ENCODE measurements around the gene TLK1.
"Not testable (repeated sequence)": the region's sequence is repeated elsewhere in the genome, so short reads cannot be mapped to it uniquely, and the experiment has no call there.

Gene TLK1

DNA sequence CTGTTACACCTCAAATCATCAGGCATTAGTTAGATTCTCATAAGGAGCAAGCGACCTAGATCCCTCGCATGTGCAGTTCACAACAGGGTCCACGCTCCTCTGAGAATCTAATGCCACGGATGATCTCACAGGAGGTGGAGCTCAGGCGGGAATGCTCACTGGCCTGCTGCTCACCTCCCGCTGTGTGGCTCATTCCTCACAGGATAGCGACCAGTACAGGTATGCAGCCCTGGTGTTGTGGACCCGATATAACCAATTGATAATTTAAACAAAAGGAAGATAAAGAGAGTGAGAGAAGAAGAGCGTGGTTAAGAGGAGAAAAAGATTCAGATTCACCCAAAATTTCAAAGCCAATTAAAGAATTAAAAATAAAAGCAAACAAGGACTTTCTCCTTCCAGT lies 20.8 kb downstream of the TLK1 start:
- DNase-seq = no peak

DNA sequence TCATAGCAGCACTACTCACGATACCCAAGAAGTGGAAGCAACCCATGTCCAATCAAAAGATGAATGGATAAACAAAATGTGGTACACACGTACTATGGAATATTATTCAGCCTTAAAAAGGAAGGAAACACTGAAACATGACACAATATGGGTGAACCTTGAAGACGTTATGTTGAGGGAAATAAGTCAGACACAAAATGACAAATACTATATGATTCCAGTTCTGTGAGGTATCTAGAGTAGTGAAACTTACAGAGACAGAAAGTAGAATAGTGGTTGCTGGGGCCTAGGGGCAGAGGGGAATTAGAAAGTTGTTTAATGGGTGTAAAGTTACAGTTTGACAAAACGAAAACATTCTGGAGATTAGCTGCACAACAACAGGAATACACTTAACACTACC lies 24.7 kb downstream of the TLK1 start:
- no peak for DNase-seq

DNA sequence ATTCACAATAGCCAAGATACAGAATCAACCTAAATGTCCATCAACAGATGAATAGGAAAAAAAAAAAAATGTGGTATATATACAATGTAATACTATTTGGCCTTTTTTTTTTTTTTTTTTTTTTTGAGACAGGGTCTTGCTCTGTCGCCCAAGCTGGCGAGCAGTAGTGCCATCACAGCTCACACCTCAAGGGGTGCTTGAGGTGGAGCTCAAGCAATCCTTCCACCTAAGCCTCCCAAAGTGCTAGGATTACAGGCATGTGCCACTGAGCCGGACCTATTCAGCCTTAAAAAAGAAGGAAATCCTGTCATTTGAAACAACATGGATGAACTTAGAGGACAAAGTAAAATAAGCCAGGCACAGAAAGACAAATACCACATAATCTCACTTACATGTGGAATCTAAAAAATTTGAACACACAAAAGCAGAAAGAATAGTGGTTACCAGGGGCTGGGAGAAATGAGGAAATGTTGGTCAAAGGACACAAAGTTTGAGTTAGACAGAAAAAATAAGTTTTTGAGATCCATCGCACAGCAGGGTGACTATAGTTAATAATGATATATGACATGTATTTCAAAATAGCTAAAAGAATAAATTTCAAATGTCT lies 26.0 kb downstream of the TLK1 start:
- peak in 1 of 2 experiments; percentile 23 for DNase-seq

DNA sequence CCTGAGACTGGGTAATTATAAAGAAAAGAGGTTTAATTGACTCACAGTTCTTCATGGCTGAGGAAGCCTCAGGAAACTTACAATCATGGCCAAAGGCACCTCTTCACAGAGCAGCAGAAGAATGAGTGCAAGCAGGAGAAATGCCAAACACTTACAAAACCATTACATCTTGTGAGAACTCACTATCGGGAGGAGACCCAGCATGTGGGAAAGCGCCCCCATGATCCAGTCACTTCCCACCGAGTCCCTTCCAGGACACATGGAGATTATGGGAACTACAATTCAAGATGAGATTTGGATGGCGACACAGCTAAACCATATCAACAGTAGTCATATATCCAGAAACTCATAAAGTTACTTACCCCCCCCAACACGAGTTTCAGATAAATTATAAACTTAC lies 28.6 kb downstream of the TLK1 start:
- no peak for DNase-seq

DNA sequence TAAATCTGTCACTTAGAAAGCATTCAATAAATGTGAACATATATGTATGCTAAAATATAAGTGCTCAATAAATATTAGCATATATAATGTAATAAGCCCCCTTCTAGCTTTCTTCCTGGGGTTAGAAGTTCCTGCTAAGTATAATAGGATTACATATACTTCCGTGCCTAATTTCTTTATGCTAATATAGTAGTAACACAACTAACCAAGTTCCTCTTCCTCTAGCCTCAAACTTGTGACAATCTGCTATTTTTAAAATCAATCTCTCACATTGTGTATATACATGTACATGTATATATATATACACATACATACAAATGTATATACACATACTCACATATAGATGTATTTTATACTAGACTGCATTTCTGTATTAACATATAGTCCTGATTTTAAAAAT lies 32.2 kb downstream of the TLK1 start:
- peak; percentile 49 to 59 for DNase-seq

DNA sequence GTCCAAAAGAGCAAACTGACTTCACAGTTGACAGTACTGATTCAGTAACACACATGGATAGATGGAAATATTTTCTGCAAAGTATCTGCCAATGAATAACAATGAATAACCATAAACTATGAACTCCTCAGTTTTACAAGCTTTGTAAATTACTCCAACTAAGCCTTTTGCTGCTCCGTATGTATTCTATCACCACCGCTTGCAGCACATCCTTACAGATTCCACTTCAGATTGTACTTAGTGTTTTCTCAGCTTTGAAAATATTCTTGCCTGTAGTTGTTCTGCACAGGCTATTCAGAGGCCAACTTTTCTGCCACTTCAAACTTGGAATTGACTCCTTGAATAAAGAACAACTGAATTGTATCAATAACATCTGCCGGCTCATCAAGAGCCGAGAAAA lies 36.2 kb downstream of the TLK1 start:
- DNase-seq = no peak

DNA sequence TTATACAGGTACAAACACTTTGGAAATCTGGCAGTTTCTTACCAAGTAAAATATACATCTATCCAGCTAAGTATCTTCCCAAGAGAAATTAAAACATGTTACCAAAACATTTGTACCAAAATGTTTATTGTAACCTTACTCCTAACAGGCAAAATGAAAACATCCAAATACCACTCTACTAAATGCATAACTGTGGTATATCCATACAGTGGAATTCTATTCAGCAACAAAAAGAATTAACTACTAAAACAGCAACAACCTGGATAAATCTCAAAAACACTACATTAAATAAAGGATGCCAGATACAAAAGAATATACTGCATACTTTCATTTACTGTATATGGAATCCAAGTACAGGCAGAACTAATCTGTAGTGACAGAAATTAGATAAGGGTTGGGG lies 51.1 kb downstream of the TLK1 start:
- DNase-seq = no peak

DNA sequence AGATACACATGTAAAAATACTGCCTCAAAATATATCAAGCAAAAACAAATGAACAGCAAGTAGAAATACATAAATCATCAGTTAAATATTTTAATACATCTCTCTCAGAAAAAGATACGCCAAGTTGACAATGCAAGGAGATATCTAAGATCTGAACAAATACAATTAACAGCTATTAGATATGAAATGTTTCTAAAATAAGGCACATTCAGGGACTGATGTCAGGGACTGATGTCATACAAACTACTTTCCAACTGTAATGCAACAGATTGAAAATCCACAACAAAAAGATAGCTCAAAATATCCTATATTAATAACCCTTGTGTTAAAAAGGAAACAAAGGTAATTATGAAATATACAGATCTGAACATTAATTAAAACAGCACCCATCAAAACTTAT lies 51.7 kb downstream of the TLK1 start:
- no peak for DNase-seq

DNA sequence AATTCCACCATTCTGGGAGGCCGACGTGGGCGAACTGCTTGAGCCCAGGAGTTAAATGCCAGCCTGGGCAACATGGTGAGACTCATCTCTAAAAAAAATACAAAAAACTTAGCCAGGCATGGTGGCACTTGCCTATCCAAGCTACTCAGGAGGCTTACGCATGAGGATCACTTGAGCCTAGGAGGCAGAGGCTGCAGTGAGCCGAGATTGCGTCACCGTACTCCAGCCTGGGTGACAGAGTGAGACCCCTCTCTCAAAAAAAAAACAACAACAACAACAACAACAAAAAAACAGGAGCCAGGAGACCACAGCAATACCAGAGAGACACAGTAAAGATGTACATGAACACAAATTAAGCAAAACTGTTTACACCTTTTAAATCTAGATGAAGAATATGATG lies 52.9 kb downstream of the TLK1 start:
- no peak for DNase-seq

DNA sequence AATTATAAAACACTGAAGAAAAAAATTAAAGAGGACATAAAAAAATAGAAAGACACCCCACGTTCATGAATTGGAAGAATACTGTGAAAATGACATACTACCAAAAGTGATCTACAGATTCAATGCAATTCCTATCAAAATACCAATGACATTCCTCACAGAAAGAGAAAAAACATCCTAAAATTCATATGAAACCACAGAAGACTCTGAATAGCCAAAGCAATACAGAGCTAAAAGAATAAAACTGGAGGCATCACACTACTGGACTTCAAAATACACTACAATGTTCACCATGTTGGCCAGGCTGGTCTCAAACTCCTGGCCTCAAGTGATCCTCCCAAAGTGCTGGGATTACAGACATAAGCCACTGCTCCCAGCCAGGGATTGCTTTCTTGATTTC lies 56.3 kb downstream of the TLK1 start:
- no peak for DNase-seq

DNA sequence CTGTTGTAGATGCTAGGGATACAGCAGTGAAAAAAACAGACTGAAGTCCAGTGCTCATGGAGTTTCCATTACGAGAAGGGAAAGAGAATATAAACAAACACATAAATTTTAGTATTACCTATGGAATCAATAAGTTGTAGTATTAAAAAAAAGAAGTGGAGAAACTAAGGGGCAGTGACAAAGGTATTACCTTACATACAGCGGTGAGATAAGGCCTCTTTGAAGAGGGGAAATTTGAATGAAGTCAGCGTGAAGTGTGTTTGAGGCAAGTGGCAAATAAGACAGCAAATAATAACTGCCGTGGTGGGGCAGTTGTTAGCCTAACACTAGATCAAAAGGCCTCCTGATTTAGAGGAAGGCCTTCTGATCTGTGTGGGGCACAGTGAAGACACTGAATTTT lies 57.9 kb downstream of the TLK1 start:
- no peak for DNase-seq

DNA sequence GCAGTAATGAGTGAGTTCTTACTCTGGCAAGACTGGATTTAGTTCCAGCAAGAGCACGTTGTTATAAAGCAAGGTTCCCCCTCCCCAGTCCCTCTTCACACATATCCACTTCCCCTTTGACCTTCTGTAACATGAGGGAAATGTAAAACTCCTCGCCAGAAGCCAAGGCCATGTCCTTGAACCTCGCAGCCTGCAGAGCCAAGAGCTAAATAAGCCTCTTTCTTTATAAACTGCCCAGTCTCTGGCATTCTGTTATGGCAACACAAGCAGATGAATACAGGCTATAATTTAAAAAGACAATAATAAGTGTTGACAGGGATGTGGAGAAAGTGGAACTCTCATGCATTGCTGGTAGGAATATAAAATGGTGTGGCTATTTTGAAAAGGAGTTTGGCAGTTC lies 60.3 kb downstream of the TLK1 start:
- DNase-seq = no peak

DNA sequence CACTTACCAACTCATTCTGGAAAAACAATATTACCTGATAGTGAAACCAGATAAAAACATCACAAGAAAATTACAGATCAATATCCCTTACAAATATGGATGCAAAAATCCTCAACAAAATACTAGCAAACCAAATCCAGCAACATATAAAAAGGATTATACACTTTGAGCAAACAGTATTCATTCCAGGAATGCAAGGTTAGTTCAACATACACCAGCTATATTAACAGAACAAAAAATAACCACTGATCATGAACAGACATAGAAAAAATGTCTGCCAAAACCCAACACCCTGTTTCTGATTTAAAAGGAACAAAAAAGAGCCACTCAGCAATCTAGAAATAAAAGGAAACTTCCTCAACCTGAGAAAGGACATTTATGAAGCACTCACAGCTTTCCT lies 62.1 kb downstream of the TLK1 start:
- DNase-seq = no peak

DNA sequence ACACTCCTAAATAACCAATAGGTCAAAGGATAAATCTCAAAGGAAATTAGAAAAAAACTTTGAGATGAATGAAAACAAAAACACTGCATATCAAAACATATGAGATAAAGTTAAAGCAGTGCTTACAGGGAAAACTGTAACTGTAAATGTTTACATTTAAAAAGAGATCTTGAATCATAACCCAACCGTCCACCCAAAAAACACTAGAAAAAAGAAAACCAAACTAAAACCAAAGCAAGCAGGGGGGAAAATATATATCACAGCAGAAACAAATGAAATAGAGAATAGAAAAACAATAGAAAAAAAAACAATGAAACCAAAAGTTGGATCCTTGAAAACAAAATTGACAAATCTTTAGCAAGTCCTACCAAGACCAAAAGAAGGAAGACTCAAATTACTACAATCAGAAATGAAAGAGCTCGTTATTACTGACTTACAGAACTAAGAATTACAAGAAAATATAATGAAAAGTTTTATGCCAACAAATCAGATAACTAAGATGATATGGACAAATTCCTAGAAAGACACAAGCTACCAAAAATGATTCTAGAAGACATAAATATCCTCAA lies 65.6 kb downstream of the TLK1 start:
- DNase-seq = no peak

DNA sequence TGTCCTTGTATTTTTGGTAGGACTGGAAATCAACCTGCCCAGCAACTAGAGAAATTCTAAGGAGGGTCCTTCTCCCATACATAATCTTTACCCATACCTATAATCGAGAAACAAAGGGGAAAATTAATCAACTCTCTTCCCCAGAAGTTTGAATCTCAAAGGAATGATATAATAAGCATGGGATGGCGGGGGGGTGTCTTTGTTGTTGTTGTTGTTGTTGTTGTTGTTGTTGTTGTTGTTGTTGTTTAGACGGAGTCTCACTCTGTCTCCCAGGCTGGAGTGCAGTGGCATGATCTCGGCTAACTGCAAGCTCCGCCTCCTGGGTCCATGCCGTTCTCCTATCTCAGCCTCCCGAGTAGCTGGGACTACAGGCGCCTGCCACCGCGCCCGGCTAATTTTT lies 69.2 kb downstream of the TLK1 start:
- DNase-seq = not testable (repeated sequence)

DNA sequence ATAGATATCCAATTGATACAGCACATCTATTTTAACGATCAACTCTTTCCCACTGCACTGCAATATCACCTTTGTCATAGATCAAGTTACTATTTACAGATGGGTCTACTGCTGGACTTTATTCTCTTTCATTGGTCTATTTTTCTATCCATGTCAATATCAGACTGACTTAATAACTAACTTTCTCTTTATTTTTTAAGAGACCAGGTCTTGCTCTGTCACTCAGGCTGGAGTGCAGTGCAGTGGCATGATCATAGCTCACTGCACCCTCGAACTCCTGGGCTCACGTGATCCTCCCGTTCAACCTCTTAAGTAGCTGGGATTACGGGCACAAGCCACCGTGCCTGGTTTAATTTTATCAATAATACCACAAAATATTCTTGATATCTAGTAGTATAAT lies 71.2 kb downstream of the TLK1 start:
- DNase-seq = no peak

DNA sequence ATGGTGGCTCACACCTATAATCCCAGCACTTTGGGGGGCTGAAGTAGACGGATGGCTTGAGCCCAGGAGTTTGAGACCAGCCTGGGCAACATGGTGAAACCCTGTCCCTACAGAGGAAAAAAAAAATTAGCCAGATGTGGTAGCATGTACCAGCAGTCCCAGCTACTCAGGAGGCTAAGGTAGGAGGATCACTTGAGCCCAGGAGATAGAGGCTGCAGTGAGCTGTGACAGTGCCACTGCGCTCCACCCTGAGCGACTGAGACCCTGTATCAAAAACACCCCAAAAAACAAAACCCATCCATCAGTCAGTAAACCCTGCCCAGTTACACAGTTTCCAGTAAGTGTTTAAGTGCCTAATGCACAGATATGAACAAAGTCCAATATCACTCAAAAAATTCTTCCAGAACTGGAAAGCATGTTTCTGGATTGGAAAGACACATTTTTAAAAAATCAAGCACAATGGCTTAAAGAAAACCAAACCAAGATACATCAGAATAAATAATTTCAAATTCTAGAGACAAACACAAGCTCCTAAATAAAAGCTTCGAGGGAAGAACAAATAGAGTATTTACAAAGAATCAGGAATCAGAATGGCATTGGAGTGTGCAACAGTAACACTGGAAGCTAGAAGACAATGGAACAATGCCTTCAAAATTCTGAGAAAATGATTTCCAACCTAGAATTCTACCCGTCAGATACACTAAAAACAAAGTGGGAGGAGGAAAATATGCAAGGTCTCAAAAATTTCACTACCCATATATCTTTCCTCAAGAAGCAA lies 72.4 kb downstream of the TLK1 start:
- no peak for DNase-seq

DNA sequence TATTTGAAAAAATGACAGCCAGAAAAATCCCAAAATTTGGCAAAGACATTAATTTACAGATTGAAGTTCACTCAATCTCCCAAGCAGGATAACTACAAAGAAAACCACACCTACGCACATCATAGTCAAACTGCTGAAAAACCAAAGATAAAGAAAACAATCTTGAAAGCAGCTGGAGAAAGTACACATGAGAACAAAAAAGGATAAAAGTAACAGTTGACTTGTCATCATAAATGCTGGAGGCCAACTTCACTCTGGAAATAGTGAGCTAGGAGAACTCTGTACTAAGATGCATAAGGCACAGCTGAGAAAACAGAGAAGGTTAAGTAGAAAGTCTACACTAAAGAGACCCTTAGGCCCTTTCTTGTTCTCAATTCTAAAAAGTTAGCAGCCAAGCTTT lies 73.1 kb downstream of the TLK1 start:
- no peak for DNase-seq

DNA sequence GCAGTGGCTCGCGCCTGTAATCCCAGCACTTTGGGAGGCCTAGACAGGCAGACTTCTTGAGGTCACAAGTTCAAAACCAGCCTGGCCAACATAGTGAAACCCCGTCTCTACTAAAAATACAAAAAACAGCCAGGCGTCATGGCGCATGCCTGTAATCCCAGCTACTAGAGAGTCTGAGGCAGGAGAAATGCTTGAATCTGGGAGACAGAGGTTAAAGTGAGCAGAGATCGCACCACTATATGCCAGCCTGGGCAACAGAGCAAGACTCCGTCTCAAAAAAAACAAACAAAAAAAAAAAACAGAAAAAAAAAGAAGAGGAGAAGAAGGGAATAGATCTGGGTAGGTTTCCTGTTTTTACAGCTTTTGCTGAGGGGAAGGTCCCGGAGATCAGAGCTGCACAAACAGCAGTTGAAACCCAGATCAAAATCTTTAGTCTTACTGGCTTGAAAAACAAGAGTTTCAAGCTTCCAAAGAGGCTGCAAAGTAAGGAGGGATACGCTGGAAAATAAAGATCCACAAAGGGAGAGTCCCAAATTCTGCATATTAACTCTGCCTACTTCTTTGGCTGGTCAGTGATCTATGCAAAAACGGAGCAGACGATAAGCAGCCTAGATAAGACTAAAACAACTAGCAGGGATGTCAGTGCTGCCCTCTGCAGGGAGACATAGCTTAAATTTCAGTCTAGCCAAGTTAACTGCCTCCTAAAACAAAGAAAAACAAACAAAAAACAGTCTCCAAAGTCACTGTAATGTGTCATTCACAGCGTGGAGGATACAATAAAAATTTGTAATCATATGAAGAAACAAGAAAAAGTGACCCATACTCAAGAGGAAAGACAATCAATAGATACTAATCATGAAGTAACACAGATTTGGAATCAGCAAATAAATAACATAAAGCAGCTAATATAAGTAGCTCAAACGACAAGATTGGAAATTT lies 74.1 kb downstream of the TLK1 start:
- peak; percentile 88 to 94 for DNase-seq

DNA sequence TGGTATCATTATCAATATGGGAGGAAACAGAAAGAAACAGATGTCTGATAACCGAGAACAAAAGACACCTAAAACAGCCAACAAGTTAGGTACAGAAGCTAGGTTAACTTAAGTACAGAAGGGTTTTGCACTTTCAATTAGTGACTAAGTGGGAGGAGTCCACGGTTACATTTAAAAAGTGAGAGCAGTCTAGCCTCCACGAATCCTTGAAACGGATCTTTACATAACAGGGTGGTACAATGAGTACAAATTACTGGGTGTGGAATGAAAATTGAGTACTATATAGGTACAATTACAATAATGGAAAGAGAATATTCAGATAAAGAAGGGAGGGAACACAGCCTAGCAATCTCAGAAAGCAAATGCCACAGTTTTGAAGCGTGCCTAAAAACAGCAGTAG lies 76.6 kb downstream of the TLK1 start:
- no peak for DNase-seq

DNA sequence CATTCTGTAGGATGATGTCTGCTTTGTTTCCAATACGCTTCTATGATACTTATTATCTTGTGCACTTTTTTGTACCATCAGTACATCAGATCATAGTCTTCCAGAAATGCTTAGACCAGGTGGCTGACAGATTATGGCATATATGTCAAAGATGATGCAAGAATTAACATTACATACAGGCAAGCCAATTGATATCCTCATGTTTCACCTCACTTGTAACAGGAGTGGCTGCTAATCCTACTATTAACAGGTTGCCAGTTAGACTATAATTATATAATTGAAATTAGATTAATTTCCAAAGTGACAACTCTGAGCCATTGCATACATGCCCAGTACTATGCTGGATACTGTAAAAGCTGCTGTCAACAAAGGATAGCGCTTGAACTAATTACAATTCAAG lies 77.2 kb downstream of the TLK1 start:
- DNase-seq = no peak

DNA sequence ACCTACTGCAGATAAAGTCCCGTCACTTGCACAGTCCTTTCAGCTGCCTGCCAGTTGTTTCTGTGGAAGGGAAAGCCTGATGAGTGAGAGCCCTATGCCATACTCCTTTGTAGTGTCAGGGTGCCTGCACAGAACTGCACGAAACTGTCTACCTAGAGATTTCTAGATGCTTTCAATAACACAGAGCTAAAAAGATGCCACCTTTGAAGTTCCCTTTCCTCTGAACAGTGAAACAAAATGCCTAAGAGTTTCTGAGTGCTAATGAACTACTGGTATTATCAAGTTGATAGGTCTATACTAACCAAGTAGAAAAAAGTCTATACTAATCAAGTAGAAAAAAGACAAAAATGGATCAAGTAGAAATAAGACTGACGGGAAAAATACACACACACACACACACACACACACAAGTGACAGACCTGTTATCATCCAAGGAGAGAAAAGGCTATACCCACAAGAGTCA lies 79.0 kb downstream of the TLK1 start:
- no peak for DNase-seq

DNA sequence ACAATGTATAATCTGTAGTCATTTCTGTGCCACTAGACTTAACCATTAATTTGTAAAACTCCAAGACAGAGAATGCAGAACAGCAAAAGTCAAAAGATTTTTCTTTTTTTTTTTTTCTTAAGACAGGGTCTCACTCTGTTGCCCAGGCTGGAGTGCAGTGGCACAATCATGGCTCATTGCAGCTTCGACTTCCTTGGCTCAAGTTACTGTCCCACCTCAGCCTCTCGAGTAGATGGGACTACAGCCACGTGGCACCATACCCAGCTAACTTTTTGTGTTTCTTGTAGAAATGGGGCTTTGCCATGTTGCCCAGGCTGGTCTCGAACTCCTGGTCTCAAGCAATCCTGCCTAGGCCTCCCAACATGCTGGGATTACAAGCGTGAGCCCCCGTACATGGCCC lies 80.1 kb downstream of the TLK1 start:
- no peak for DNase-seq

Data from Kasumi-1 (cell line).